Calu3 (cell line): ENCODE results near the gene TMEM204. TPM values are rescaled to one million over a fixed set of nuclear protein-coding genes. Genes with fewer than 3 reads are reported as not detected.

Experiments used
- BruUV-seq: library from RNA; stranded (reverse); fragments of 400-500 nt; replicated peaks from 2 replicates; lab custom pipeline; 2021; lab: Mats Ljungman, UMichigan
- CTCF ChIA-PET: fragments of 300-600 bp; sonication (Branson Sonifier 250); formaldehyde crosslinking; loops from one replicate; lab custom pipeline; 2022; ENCODE audit warnings: antibody characterized with exemption; lab: Charles Lee
- DNase-seq: peaks from one replicate; pipeline ENCODE4 v3.0.0; 2022
- H3K27ac Mint-ChIP-seq: one replicate; pipeline ENCODE4 v1.8.0; 2022; ENCODE audit warnings: mixed read lengths; ENCODE audit not compliant: unreplicated experiment
- H3K27me3 Mint-ChIP-seq: one replicate; pipeline ENCODE4 v1.8.0; 2022; ENCODE audit warnings: mixed read lengths; ENCODE audit not compliant: unreplicated experiment
- H3K36me3 Mint-ChIP-seq: one replicate; pipeline ENCODE4 v1.8.0; 2022; ENCODE audit warnings: mild to moderate bottlenecking, moderate library complexity, mixed read lengths; ENCODE audit not compliant: insufficient read depth, unreplicated experiment
- H3K4me1 Mint-ChIP-seq: one replicate; pipeline ENCODE4 v1.8.0; 2022; ENCODE audit warnings: mild to moderate bottlenecking, low read depth, mixed read lengths; ENCODE audit not compliant: unreplicated experiment
- H3K4me3 Mint-ChIP-seq: one replicate; pipeline ENCODE4 v1.8.0; 2022; ENCODE audit warnings: mild to moderate bottlenecking, low read depth, moderate library complexity, mixed read lengths; ENCODE audit not compliant: unreplicated experiment
- H3K9me3 Mint-ChIP-seq: one replicate; pipeline ENCODE4 v1.8.0; 2022; ENCODE audit warnings: low read depth, mixed read lengths; ENCODE audit not compliant: unreplicated experiment
- intact Hi-C: fragments of 100-400 bp; cut with micrococcal nuclease; formaldehyde crosslinking; loops from one replicate; pipeline ENCODE4 v1.10.0; 2022; ENCODE audit not compliant: unreplicated experiment
- total RNA-seq: library from RNA; stranded (reverse); gene quantifications from 2 replicates; pipeline ENCODE4 v1.2.3, GENCODE V29; 2022
- TF ChIP-seq, protein P1 (sequence below): fragments of 200-600 bp; IDR thresholded peaks from one replicate; pipeline ENCODE4 v1.8.0; 2022; ENCODE audit warnings: antibody characterized with exemption; ENCODE audit not compliant: unreplicated experiment

The TMEM204 gene
- total RNA-seq, 1 experiment from 2014 or later, result not detected

GRCh38 chr16:1514507-1514906 lies 19.0 kb upstream of the TMEM204 start:
- H3K27me3 Mint-ChIP-seq, result no peaks in the 10 kb centered on the region
- TF ChIP-seq, protein P1, sequence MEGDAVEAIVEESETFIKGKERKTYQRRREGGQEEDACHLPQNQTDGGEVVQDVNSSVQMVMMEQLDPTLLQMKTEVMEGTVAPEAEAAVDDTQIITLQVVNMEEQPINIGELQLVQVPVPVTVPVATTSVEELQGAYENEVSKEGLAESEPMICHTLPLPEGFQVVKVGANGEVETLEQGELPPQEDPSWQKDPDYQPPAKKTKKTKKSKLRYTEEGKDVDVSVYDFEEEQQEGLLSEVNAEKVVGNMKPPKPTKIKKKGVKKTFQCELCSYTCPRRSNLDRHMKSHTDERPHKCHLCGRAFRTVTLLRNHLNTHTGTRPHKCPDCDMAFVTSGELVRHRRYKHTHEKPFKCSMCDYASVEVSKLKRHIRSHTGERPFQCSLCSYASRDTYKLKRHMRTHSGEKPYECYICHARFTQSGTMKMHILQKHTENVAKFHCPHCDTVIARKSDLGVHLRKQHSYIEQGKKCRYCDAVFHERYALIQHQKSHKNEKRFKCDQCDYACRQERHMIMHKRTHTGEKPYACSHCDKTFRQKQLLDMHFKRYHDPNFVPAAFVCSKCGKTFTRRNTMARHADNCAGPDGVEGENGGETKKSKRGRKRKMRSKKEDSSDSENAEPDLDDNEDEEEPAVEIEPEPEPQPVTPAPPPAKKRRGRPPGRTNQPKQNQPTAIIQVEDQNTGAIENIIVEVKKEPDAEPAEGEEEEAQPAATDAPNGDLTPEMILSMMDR, result no peak
- H3K9me3 Mint-ChIP-seq, result peaks cover 3% of the 10 kb centered on the region
- H3K36me3 Mint-ChIP-seq, result peaks cover 55% of the 10 kb centered on the region
- DNase-seq, result no peak
- no peaks in the 10 kb centered on the region for H3K4me1 Mint-ChIP-seq
- H3K4me3 Mint-ChIP-seq, result no peak overlapping the region
- intact Hi-C loops, result no loop called here
- CTCF ChIA-PET, result no interaction called here
- BruUV-seq, result no TSS peak
- H3K27ac Mint-ChIP-seq, result peak overlapping the region; percentile 51

DNA sequence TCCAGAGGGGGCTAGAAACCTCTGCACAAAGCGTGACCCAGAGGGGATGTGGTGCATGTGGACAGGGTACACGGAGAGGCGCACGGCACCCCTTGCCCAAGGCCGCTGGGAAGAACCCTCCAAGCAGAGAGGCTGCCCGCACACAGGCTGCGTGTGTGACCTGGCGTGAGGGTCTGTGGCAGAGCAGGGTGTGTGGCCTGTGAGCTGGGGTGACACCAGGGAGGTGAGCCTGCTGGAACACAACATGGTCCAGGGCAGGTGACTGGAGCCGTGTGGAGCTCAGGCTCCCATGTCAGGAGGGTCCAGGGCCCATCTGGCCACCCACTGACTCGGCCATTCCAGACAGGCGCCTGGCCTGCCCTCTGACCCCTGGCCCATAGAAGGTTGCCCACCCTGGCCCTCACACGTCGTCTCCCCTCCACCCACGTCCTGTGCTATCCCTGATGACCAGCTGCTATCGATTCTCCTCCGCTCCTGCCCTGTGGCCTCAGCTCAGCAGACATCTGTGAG lies 14.8 kb upstream of the TMEM204 start:
- TF ChIP-seq, protein P1, result no peak
- CTCF ChIA-PET, result no interaction called here
- Mint-ChIP-seq H3K9me3 (peaks cover 3% of the 10 kb centered on the region), H3K36me3 (peaks cover 15% of the 10 kb centered on the region), H3K27ac (no peak overlapping the region), H3K4me3 (no peak overlapping the region), H3K27me3 (no peaks in the 10 kb centered on the region), H3K4me1 (no peaks in the 10 kb centered on the region)
- BruUV-seq, result no TSS peak
- intact Hi-C loops, result no loop called here
- no peak for DNase-seq

- BruUV-seq, result no TSS peak
Measured at GRCh38 chr16:1519831-1520230, 13.6 kb upstream of the TMEM204 start.

GRCh38 chr16:1520461-1520860 lies 13.0 kb upstream of the TMEM204 start:
- peaks cover 9% of the 10 kb centered on the region for H3K36me3 Mint-ChIP-seq
- no peaks in the 10 kb centered on the region for H3K4me1 Mint-ChIP-seq
- DNase-seq, result no peak
- BruUV-seq, result no TSS peak
- H3K9me3 Mint-ChIP-seq, result no peaks in the 10 kb centered on the region
- no peaks in the 10 kb centered on the region for H3K27me3 Mint-ChIP-seq
- CTCF ChIA-PET, result no interaction called here
- intact Hi-C loops, result no loop called here
- no peak overlapping the region for H3K27ac Mint-ChIP-seq
- no peak overlapping the region for H3K4me3 Mint-ChIP-seq
- TF ChIP-seq, protein P1, result no peak

More at GRCh38 chr16:1519831-1520230, 13.6 kb upstream of the TMEM204 start:
- no peak overlapping the region for H3K27ac Mint-ChIP-seq
- H3K27me3 Mint-ChIP-seq, result no peaks in the 10 kb centered on the region
- no peaks in the 10 kb centered on the region for H3K4me1 Mint-ChIP-seq
- TF ChIP-seq, protein P1, result no peak
- CTCF ChIA-PET, result no interaction called here
- peaks cover 3% of the 10 kb centered on the region for H3K9me3 Mint-ChIP-seq
- intact Hi-C loops, result no loop called here
- H3K4me3 Mint-ChIP-seq, result no peak overlapping the region
- peaks cover 9% of the 10 kb centered on the region for H3K36me3 Mint-ChIP-seq
- DNase-seq, result no peak
